Tibial nerve (tissue), 4 donors: ENCODE data around the gene BRPF1. TPM values are rescaled to one million over a fixed set of nuclear protein-coding genes. Genes with fewer than 3 reads are reported as not detected.
"Not testable (repeated sequence)": the region's sequence is repeated elsewhere in the genome, so short reads cannot be mapped to it uniquely, and the experiment has no call there.

Experiments used
- DNase-seq, 2 donors: peaks; one replicate each; pipeline ENCODE4 v3.0.0-alpha.2; 2019; ENCODE audit warnings: low spot score in 2 of 2
- H3K27ac ChIP-seq, 4 donors: fragments of 200-600 bp; sonication (generic) in 3 of 4; one replicate each; pipeline ENCODE4 v1.5.1; 2017 to 2019; ENCODE audit warnings: mild to moderate bottlenecking in 1 of 4
- H3K27me3 ChIP-seq, 2 donors: fragments of 200-600 bp; sonication (generic) in 1 of 2; one replicate each; pipeline versions ENCODE4 v1.5.1 to v1.6.0; 2017 to 2019
- H3K36me3 ChIP-seq, 3 donors: fragments of 200-600 bp; sonication (generic); one replicate each; pipeline ENCODE4 v1.5.1; 2018 to 2019
- H3K4me1 ChIP-seq, 4 donors: fragments of 200-600 bp; sonication (generic) in 3 of 4; one replicate each; pipeline ENCODE4 v1.5.1; 2017 to 2019
- H3K4me3 ChIP-seq, 4 donors: fragments of 200-600 bp; sonication (generic) in 3 of 4; one replicate each; pipeline ENCODE4 v1.5.1; 2017 to 2019; ENCODE audit warnings: mild to moderate bottlenecking in 1 of 4, moderate library complexity in 1 of 4
- H3K9me3 ChIP-seq, 4 donors: fragments of 200-600 bp; sonication (generic) in 3 of 4; one replicate each; pipeline ENCODE4 v1.5.1; 2017 to 2019
- EP300 ChIP-seq, 2 donors: sonication (generic); formaldehyde crosslinking; IDR thresholded peaks; one replicate each; pipeline ENCODE4 v1.6.1; 2017; ENCODE audit warnings: antibody characterized with exemption in 2 of 2, mild to moderate bottlenecking in 1 of 2
- POLR2A ChIP-seq, 2 donors: fragments of 450-650 bp; IDR thresholded peaks; one replicate each; pipeline ENCODE4 v1.6.1; 2017; ENCODE audit warnings: antibody characterized with exemption in 2 of 2, mild to moderate bottlenecking in 2 of 2, moderate library complexity in 2 of 2
- WGBS, 2 donors: methylation state at CpG; one replicate each; pipeline ENCODE4 v1.1.5; 2018; 5-methylcytosine and 5-hydroxymethylcytosine counted together
- total RNA-seq, 4 donors: library from RNA; depleted of rRNA; stranded (reverse); fragments of >200 nt; gene quantifications; one replicate each; pipeline ENCODE4 v1.1.0, GENCODE V29; 2016
- TF ChIP-seq, protein P1 (sequence below), 5 experiments: fragments of 200-600 bp in 3 of 5; fragments of 450-650 bp in 2 of 5; sonication (generic) in 3 of 5; IDR thresholded peaks; one replicate each; pipeline ENCODE4 v1.5.1; 2016 to 2019; ENCODE audit warnings: antibody characterized with exemption in 5 of 5, mild to moderate bottlenecking in 3 of 5, moderate library complexity in 2 of 5

BRPF1 gene
- total RNA-seq, 4 donors from 2014 or later, result 18.0 to 21.0 (median 20.6) TPM

DNA sequence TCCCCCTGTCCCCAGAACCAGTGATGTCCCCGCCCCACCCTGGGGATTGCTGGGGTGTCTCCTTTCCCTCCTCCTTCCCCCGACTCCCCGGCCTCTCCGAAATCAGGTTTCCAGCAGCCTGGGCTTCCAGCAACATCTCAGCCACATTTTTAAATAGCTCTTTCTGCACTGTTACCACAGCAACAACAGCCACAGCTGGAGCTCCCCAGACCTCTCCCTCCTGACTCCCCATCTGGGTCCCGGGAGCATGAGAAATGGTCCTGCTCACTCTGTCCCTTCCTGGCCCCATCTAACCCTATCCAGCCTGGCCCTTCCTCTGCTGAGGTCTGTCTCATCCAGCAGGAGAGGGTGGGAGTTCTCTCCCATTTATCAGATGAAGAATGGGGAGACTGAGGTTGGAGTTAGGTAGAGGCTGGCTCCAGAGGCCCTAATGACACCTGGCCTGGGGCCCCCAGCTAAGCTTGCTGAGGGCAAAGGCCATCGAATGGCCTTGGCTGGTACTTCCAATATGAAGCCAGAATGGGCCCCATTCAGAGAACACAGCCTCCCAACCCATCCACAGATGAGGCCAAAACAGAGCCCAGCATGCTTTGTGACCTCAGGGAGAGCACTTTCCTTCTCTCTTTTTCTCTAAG is 36.7 kb downstream of the BRPF1 start:
- peaks cover 0 to 21% (median 0%) of the 10 kb centered on the region in 3 donors for H3K36me3 ChIP-seq
- H3K4me1 ChIP-seq, result peaks cover 0 to 44% (median 27%) of the 10 kb centered on the region in 4 donors
- H3K27ac ChIP-seq, result peak overlapping the region in 3 of 4 donors; percentile 91 to 97 (median 93)
- TF ChIP-seq EP300 (IDR thresholded peaks at IDR 0.05), result no peak
- TF ChIP-seq, protein P1, sequence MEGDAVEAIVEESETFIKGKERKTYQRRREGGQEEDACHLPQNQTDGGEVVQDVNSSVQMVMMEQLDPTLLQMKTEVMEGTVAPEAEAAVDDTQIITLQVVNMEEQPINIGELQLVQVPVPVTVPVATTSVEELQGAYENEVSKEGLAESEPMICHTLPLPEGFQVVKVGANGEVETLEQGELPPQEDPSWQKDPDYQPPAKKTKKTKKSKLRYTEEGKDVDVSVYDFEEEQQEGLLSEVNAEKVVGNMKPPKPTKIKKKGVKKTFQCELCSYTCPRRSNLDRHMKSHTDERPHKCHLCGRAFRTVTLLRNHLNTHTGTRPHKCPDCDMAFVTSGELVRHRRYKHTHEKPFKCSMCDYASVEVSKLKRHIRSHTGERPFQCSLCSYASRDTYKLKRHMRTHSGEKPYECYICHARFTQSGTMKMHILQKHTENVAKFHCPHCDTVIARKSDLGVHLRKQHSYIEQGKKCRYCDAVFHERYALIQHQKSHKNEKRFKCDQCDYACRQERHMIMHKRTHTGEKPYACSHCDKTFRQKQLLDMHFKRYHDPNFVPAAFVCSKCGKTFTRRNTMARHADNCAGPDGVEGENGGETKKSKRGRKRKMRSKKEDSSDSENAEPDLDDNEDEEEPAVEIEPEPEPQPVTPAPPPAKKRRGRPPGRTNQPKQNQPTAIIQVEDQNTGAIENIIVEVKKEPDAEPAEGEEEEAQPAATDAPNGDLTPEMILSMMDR (IDR thresholded peaks at IDR 0.05), result no peak
- no peak for TF ChIP-seq POLR2A (IDR thresholded peaks at IDR 0.05)
- no peaks in the 10 kb centered on the region for H3K9me3 ChIP-seq
- H3K27me3 ChIP-seq, result no peaks in the 10 kb centered on the region
- peak overlapping the region in 1 of 4 donors; percentile 93 for H3K4me3 ChIP-seq
- 60 to 62% methylated on average over 6 of the region's 6 CpGs for WGBS, 2 donors
- DNase-seq, result no peak

DNA sequence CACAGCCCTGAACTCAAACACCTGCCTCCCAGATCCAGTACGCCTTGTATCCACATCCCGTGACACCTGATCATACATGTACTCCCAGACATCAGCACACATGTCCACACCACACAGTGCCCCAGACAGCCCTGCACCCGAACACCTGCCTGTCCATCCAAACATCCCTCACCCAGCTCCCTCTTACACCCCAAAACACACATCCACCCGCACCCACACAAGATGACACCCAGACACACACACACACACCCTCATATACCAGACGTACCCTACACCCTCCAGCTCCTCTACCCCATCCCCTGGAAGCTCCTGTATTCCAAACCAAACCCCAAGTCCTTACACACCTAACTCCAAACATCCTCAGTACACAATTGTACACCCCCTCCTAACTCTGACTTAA is 37.5 kb downstream of the BRPF1 start:
- 46 to 53% methylated on average over 5 of the region's 5 CpGs for WGBS, 2 donors
- Histone ChIP-seq H3K4me1 (peaks cover 0 to 44% (median 27%) of the 10 kb centered on the region in 4 donors), H3K4me3 (peak overlapping the region; percentile 73 to 93 (median 88))

DNA sequence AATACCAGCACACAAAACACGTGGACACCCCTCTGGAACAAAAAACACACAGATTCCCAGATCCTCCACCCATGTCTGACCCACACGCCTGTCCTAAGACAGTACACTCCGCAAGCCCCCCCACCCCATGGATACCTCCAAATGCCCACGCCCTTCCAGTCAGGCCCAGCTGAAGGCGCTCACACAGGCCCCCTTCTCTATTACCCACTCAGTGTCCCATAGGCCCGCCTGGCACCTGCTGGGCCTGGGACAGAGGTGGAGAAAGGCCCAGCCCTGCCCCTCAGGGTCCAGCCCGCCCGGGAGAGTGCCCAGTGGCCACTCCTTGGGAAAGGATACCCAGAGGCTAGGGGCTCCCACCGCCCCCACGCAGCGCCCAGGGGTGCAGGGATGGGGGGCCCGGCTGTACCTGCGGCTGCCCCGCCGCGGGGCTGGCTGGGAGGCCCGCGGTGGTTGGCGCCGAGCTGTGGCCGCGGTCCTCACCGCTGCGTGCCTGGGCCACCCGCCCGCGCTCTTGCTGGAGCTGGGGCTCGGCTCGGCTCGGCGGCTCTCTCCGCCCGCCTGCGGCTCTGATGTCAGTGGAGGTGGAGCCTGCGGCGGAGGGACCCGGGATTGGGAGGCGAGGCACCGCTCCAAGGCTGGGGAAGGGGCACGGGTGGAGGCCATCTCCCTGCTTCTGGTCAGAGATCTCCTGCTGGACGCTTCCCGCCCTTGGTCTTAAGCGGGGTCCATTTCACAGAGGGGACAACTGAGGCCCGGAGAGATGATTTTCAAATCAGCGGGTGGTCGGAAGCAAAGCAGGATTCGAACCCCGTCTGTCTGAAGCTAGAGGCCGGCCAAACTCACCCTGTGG is 38.1 kb downstream of the BRPF1 start, which contains the start of gene CAMK1:
TSS of gene CAMK1 (minus strand) at position 522 of the 850 bp plus-strand sequence. CDS start 2,198 bp downstream, outside the sequence.
- Histone ChIP-seq H3K4me3 (peak within 1 kb of the TSS; percentile 73 to 93 (median 88)), H3K27ac (peak within 1 kb of the TSS; percentile 82 to 97 (median 92)), H3K9me3 (no peaks in the 10 kb centered on the region), H3K4me1 (peaks cover 0 to 44% (median 27%) of the 10 kb centered on the region in 4 donors), H3K27me3 (no peaks in the 10 kb centered on the region), H3K36me3 (peaks cover 0 to 16% (median 0%) of the 10 kb centered on the region in 3 donors)
- WGBS, 2 donors, result 1 to 8% methylated on average over 12 to 44 of the region's 49 CpGs
- peak; percentile 70 to 73 for DNase-seq
- TF ChIP-seq, protein P1 (IDR thresholded peaks at IDR 0.05), result peak in 1 of 5 experiments; percentile 7
- TF ChIP-seq POLR2A (IDR thresholded peaks at IDR 0.05) (peak; percentile 20 to 71), EP300 (IDR thresholded peaks at IDR 0.05) (peak in 1 of 2 donors; percentile 50)

More for the DNA sequence above, 37.5 kb downstream of the BRPF1 start:
- H3K9me3 ChIP-seq, result no peaks in the 10 kb centered on the region
- H3K27me3 ChIP-seq, result no peaks in the 10 kb centered on the region
- H3K27ac ChIP-seq, result peak overlapping the region; percentile 82 to 97 (median 92)
- TF ChIP-seq EP300 (IDR thresholded peaks at IDR 0.05), result no peak
- DNase-seq, result no peak
- H3K36me3 ChIP-seq, result peaks cover 0 to 16% (median 0%) of the 10 kb centered on the region in 3 donors

DNA sequence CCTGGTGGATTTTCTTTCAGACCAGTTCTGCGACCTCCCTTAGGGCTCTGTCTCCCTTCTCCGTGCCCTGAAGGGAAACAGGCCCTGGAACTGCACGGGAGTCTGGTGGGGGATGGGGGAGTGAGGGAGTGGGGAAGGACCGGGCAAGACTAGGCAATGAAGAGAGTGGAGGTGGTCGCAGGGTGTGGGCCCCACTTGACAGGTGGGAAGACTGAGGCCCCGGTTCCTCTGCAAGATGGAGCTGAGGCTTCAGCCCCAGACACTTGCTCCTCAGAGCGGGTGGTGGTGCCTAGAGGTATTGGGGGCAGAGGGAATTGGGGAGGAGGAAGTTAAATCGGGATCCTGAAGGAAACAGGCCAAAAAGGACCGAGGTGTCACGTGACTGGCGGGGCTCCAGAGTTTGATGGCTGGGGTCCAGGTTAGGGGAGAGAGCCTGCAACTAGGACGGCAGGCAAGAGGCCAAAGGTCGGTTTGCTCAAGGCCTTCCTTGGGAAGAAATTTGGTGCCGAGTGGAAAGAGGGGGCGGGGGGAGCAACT is 38.8 kb downstream of the BRPF1 start:
- Histone ChIP-seq H3K36me3 (peaks cover 0 to 9% (median 0%) of the 10 kb centered on the region in 3 donors), H3K4me3 (peak overlapping the region; percentile 73 to 93 (median 88)), H3K9me3 (no peaks in the 10 kb centered on the region), H3K27ac (peak overlapping the region; percentile 82 to 97 (median 92)), H3K27me3 (no peaks in the 10 kb centered on the region), H3K4me1 (peaks cover 0 to 44% (median 27%) of the 10 kb centered on the region in 4 donors)
- WGBS, 2 donors, result 11% methylated on average over 15 of the region's 15 CpGs
- DNase-seq, result peak; percentile 85 to 94
- no peak for TF ChIP-seq POLR2A (IDR thresholded peaks at IDR 0.05)
- TF ChIP-seq, protein P1 (IDR thresholded peaks at IDR 0.05), result no peak
- TF ChIP-seq EP300 (IDR thresholded peaks at IDR 0.05), result no peak

DNA sequence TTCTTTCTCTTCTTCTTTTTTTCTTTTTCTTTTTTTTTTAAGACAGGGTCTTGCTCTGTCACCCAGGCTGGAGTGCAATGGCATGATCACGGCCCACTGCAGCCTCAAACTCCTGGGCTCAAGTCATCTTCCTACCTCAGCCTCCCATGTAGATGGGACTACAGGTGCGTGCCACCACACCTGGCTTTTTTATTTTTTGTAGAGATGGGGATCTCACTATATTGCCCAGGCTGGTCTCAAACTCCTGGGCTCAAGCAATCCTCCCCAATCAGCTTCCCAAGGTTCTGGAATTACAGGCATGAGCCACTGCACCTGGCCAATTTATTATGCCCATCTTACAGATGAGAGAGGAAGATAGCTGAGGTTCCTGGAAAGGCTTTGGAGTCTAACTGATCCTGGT is 39.5 kb downstream of the BRPF1 start:
- peaks cover 0 to 44% (median 27%) of the 10 kb centered on the region in 4 donors for H3K4me1 ChIP-seq
- WGBS, 2 donors, result 86 to 88% methylated on average over 2 of the region's 2 CpGs
- H3K36me3 ChIP-seq, DNase-seq, H3K9me3 ChIP-seq, H3K27me3 ChIP-seq, H3K4me3 ChIP-seq: not testable (repeated sequence)
- H3K27ac ChIP-seq, result peak overlapping the region in 3 of 4 donors; percentile 16 to 97 (median 91)
